GM18858 (cell line): Measurements from ENCODE around the gene PRKN.

Experiments used
- ATAC-seq: cut with Tn5 transposase; IDR thresholded peaks from one replicate; pipeline ENCODE4 v1.9.1; 2021; ENCODE audit not compliant: unreplicated experiment

The PRKN gene

GRCh38 chr6:162727322-162728182 lies at the start of gene PRKN, which contains the start of gene PACRG:
Gene PRKN (minus strand): TSS chr6:162727766.
Gene PACRG (plus strand): TSS chr6:162727974.
- ATAC-seq = peak; percentile 92

GRCh38 chr6:162777091-162777490 lies 49.5 kb upstream of the PRKN start:
- no peak for ATAC-seq

GRCh38 chr6:162773996-162774395 lies 46.4 kb upstream of the PRKN start:
- no peak for ATAC-seq

- no peak for ATAC-seq
Measured at GRCh38 chr6:162772466-162772865, 44.9 kb upstream of the PRKN start.

GRCh38 chr6:162770955-162771354 lies 43.4 kb upstream of the PRKN start:
- no peak for ATAC-seq

GRCh38 chr6:162770136-162770535 lies 42.6 kb upstream of the PRKN start:
- ATAC-seq = no peak

GRCh38 chr6:162753775-162754174 lies 26.2 kb upstream of the PRKN start:
- no peak for ATAC-seq

- no peak for ATAC-seq
Measured at GRCh38 chr6:162751211-162751859, 23.8 kb upstream of the PRKN start.

GRCh38 chr6:162750776-162751175 lies 23.2 kb upstream of the PRKN start:
- ATAC-seq = no peak

GRCh38 chr6:162736961-162737360 lies 9.4 kb upstream of the PRKN start:
- ATAC-seq = no peak

GRCh38 chr6:162733489-162733888 lies 5.9 kb upstream of the PRKN start:
- ATAC-seq = no peak

- ATAC-seq = no peak
Measured at GRCh38 chr6:162730502-162730901, 2.9 kb upstream of the PRKN start.

- ATAC-seq = no peak
Measured at GRCh38 chr6:162728706-162729105, 1.1 kb upstream of the PRKN start.

GRCh38 chr6:162728197-162728596 lies 631 bp upstream of the PRKN start:
- no peak for ATAC-seq

- ATAC-seq = no peak
Measured at GRCh38 chr6:162726947-162727321, 632 bp downstream of the PRKN start.

GRCh38 chr6:162722633-162723032 lies 4.9 kb downstream of the PRKN start:
- ATAC-seq = no peak

- no peak for ATAC-seq
Measured at GRCh38 chr6:162722226-162722625, 5.3 kb downstream of the PRKN start.

GRCh38 chr6:162721404-162721687 lies 6.2 kb downstream of the PRKN start:
- no peak for ATAC-seq

- no peak for ATAC-seq
Measured at GRCh38 chr6:162719528-162719927, 8.0 kb downstream of the PRKN start.

GRCh38 chr6:162715601-162716000 lies 12.0 kb downstream of the PRKN start:
- ATAC-seq = no peak

- ATAC-seq = no peak
Measured at GRCh38 chr6:162713974-162714780, 13.4 kb downstream of the PRKN start.

- no peak for ATAC-seq
Measured at GRCh38 chr6:162712694-162713093, 14.9 kb downstream of the PRKN start.
